Testis (tissue), 3 donors: ENCODE results near the gene MPO. TPM values are rescaled to one million over a fixed set of nuclear protein-coding genes. Genes with fewer than 3 reads are reported as not detected.

Source experiments
- DNase-seq: peaks from one replicate; pipeline ENCODE4 v3.0.0-alpha.2; 2019
- H3K27ac ChIP-seq, 2 donors: fragments of 200-600 bp; sonication (generic); one replicate each; pipeline ENCODE4 v1.5.1; 2019
- H3K27me3 ChIP-seq: fragments of 200-600 bp; sonication (generic); one replicate; pipeline ENCODE4 v1.5.1; 2019
- H3K36me3 ChIP-seq: fragments of 200-600 bp; sonication (generic); one replicate; pipeline ENCODE4 v1.5.1; 2017; ENCODE audit warnings: low read depth; ENCODE audit errors: missing control alignments
- H3K4me1 ChIP-seq: fragments of 200-600 bp; sonication (generic); one replicate; pipeline ENCODE4 v1.5.1; 2019
- H3K4me3 ChIP-seq, 2 donors: fragments of 200-600 bp; sonication (generic); one replicate each; pipeline ENCODE4 v1.5.1; 2017 to 2019
- H3K9me3 ChIP-seq: fragments of 200-600 bp; sonication (generic); one replicate; pipeline ENCODE4 v1.5.1; 2017
- CTCF ChIP-seq, 3 experiments: fragments of 450-650 bp in 2 of 3; fragments of 200-600 bp in 1 of 3; sonication (generic) in 1 of 3; IDR thresholded peaks; one replicate each; pipeline ENCODE4 v1.5.1; 2016 to 2019; ENCODE audit warnings: antibody characterized with exemption in 3 of 3, mild to moderate bottlenecking in 2 of 3, moderate library complexity in 1 of 3
- POLR2A ChIP-seq: fragments of 450-650 bp; IDR thresholded peaks from one replicate; pipeline ENCODE4 v1.6.1; 2017; ENCODE audit warnings: antibody characterized with exemption, mild to moderate bottlenecking, moderate library complexity
- WGBS, 2 donors: methylation state at CpG; one replicate each; pipeline ENCODE4 v1.1.5; 2018; 5-methylcytosine and 5-hydroxymethylcytosine counted together
- intact Hi-C: fragments of 100-400 bp; cut with DNase I; formaldehyde crosslinking; loops from one replicate; pipeline ENCODE4 v1.15.1; 2023; ENCODE audit warnings: low total_unique reads
- polyA plus RNA-seq: library from polyadenylated mRNA; stranded (reverse); fragments of 350-450 nt; fragmentation: Illumina TruSeq; extraction: RNeasy Lipid Tissue Mini Kit (QIAGEN cat#74804); gene quantifications from one replicate; pipeline ENCODE4 v1.2.3, GENCODE V29; 2014; ENCODE audit warnings: low read depth, low replicate concordance; ENCODE audit not compliant: insufficient read depth
- total RNA-seq, 2 donors: library from RNA; depleted of rRNA; stranded (reverse); fragments of >200 nt; gene quantifications; one replicate each; pipeline ENCODE4 v1.2.3, GENCODE V29; 2016

The MPO gene
- total and polyA plus RNA-seq, 3 donors from 2014 or later: 0.87 to 1.1 (median 0.87) TPM

GRCh38 chr17:58278661-58279015 is 2.1 kb downstream of the MPO start:
- H3K9me3 ChIP-seq: no peaks in the 10 kb centered on the region
- TF ChIP-seq CTCF (IDR thresholded peaks at IDR 0.05) (no peak), POLR2A (no peak)
- no peaks in the 10 kb centered on the region for H3K27me3 ChIP-seq
- H3K4me1 ChIP-seq: peaks cover 9% of the 10 kb centered on the region
- peak overlapping the region in 1 of 2 donors; percentile 23 for H3K4me3 ChIP-seq
- no peak for DNase-seq
- WGBS, 2 donors: 8% methylated on average over 2 to 5 of the region's 5 CpGs
- intact Hi-C loops: no loop called here
- no peak overlapping the region for H3K27ac ChIP-seq
- H3K36me3 ChIP-seq: no peaks in the 10 kb centered on the region

GRCh38 chr17:58277802-58278595 is 2.7 kb downstream of the MPO start:
- intact Hi-C loops: no loop called here
- Histone ChIP-seq H3K27me3 (no peaks in the 10 kb centered on the region), H3K4me1 (peaks cover 9% of the 10 kb centered on the region), H3K4me3 (no peak overlapping the region), H3K36me3 (no peaks in the 10 kb centered on the region), H3K9me3 (no peaks in the 10 kb centered on the region), H3K27ac (no peak overlapping the region)
- 74 to 81% methylated on average over 36 of the region's 36 CpGs for WGBS, 2 donors
- no peak for DNase-seq
- TF ChIP-seq CTCF (IDR thresholded peaks at IDR 0.05): no peak
- no peak for TF ChIP-seq POLR2A

DNA sequence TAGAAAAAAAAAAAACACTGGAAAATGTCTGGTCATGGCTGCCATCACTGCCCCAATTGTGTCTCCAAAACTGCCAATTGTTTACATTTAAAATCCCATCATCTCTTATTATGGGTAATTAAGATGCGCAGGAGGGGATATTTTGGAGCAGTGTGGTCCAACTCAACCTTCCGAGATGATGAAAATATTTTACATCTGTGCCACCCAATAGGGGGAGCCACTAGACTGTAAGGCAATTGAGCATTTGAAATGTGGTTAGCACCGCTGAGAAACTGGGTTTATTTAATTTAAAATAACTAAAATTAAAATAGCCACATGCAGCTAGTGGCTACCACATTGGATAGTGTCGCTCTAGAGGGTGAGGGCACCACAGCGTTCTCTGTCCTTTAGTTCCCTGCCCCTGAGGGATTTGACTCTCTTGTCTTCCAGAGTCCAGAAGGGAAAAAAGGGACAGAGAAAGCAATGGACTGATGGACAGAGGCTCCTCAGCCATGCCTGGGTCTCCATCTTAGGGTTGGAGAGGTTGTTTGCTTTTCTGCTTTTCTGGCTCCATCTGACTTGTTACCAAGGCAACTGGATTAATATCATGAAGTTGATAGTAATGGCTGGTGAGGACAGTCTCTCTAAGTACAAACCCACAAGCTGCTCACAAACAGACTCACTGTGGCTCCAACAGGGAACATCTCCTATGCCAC is 3.5 kb downstream of the MPO start:
- intact Hi-C loops: no loop called here
- H3K4me1 ChIP-seq: peaks cover 9% of the 10 kb centered on the region
- WGBS, 2 donors: 67 to 76% methylated on average over 5 of the region's 5 CpGs
- no peaks in the 10 kb centered on the region for H3K9me3 ChIP-seq
- no peaks in the 10 kb centered on the region for H3K27me3 ChIP-seq
- no peak overlapping the region for H3K4me3 ChIP-seq
- no peak for DNase-seq
- no peaks in the 10 kb centered on the region for H3K36me3 ChIP-seq
- peak in 2 of 3 experiments; percentile 12 to 19 for TF ChIP-seq CTCF (IDR thresholded peaks at IDR 0.05)
- TF ChIP-seq POLR2A: no peak
- no peak overlapping the region for H3K27ac ChIP-seq

DNA sequence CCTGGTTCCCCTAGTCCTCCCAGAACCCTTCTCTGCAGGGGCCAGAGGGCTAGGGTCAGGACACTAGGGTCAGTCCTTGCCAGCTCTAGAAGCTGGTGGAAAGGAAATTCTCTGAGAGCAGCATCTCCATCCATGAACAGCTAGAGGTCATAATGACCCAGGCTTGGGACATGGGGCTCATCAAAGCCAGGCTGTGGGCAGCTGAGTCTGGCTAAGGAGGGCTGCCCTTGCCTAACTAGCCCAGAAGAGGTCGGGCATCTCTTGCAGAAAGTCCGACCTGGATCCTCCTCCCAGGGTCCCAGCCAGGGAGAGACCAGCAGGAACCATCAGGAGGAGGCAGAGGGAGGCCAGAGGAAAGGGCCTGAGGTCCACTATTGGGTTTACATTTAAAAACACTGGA is 4.3 kb downstream of the MPO start:
- no peak for DNase-seq
- intact Hi-C loops: no loop called here
- Histone ChIP-seq H3K36me3 (no peaks in the 10 kb centered on the region), H3K4me3 (no peak overlapping the region), H3K27me3 (no peaks in the 10 kb centered on the region), H3K4me1 (peaks cover 9% of the 10 kb centered on the region), H3K27ac (no peak overlapping the region), H3K9me3 (no peaks in the 10 kb centered on the region)
- WGBS, 2 donors: 68 to 70% methylated on average over 2 of the region's 2 CpGs
- TF ChIP-seq CTCF (IDR thresholded peaks at IDR 0.05) (no peak), POLR2A (no peak)
